Upper lobe of left lung (tissue), 6 donors: Measurements from ENCODE around the gene PIGN. TPM values are rescaled to one million over a fixed set of nuclear protein-coding genes. Genes with fewer than 3 reads are reported as not detected.
A peak's percentile ranks its signal among the peaks of the same experiment; 100 is the strongest.

ENCODE experiments used
- ATAC-seq, 2 donors: fragments of 200-7000 bp; cut with Tn5 transposase; one replicate each; pipeline ENCODE4 v1.9.1; 2022; ENCODE audit warnings: mild to moderate bottlenecking in 2 of 2, moderate library complexity in 2 of 2; ENCODE audit not compliant: low FRiP score in 2 of 2
- DNase-seq, 2 donors: peaks; one replicate each; pipeline ENCODE4 v3.0.0-alpha.2; 2019 to 2020
- H3K27ac ChIP-seq, 4 donors: fragments of 200-600 bp; sonication (generic); one replicate each; pipeline ENCODE4 v1.5.1; 2016 to 2019
- H3K27me3 ChIP-seq, 4 donors: fragments of 200-600 bp; sonication (generic); one replicate each; pipeline ENCODE4 v1.5.1; 2017 to 2019
- H3K36me3 ChIP-seq, 4 donors: fragments of 200-600 bp; sonication (generic); one replicate each; pipeline ENCODE4 v1.5.1; 2016 to 2019
- H3K4me1 ChIP-seq, 4 donors: fragments of 200-600 bp; sonication (generic); one replicate each; pipeline ENCODE4 v1.5.1; 2018 to 2019
- H3K4me3 ChIP-seq, 4 donors: fragments of 200-600 bp; sonication (generic); one replicate each; pipeline ENCODE4 v1.5.1; 2017 to 2019; ENCODE audit warnings: mild to moderate bottlenecking in 2 of 4, moderate library complexity in 1 of 4
- H3K9me3 ChIP-seq, 4 donors: fragments of 200-600 bp; sonication (generic); one replicate each; pipeline ENCODE4 v1.5.1; 2018 to 2019
- EP300 ChIP-seq, 4 donors: sonication (generic); formaldehyde crosslinking; IDR thresholded peaks; one replicate each; pipeline ENCODE4 v1.5.1; 2017; ENCODE audit warnings: antibody characterized with exemption in 4 of 4, control low read depth in 2 of 4
- POLR2A ChIP-seq, 4 donors: fragments of 450-650 bp; IDR thresholded peaks; one replicate each; pipeline ENCODE4 v1.5.1; 2016 to 2017; ENCODE audit warnings: antibody characterized with exemption in 4 of 4, mild to moderate bottlenecking in 2 of 4
- POLR2AphosphoS5 ChIP-seq, 2 donors: sonication (generic); formaldehyde crosslinking; IDR thresholded peaks; one replicate each; pipeline ENCODE4 v1.5.1; 2017; ENCODE audit warnings: antibody characterized with exemption in 2 of 2
- WGBS, 2 donors: methylation state at CpG; one replicate each; pipeline ENCODE4 v1.1.5; 2017 to 2018; 5-methylcytosine and 5-hydroxymethylcytosine counted together
- total RNA-seq, 6 donors: library from RNA; depleted of rRNA in 4 of 6; stranded (reverse); fragments of >200 nt in 4 of 6; gene quantifications; one replicate each; pipeline versions ENCODE4 v1.1.0 to v1.2.1, GENCODE V29; 2016 to 2021
- TF ChIP-seq, protein P1 (sequence below), 6 experiments: fragments of 450-650 bp in 4 of 6; fragments of 200-600 bp in 2 of 6; sonication (generic) in 2 of 6; IDR thresholded peaks; one replicate each; pipeline ENCODE4 v1.5.1; 2016 to 2019; ENCODE audit warnings: antibody characterized with exemption in 6 of 6
- donor health status: DM: no; HTN: no; CAD: no; lungs with moderate emphysema.
- donor health status: DM: no; HTN: yes; CAD: no; lungs with severe emphysema.

PIGN gene
- total RNA-seq, 6 donors from 2014 or later = 16.9 to 36.2 (median 21.7) TPM

DNA sequence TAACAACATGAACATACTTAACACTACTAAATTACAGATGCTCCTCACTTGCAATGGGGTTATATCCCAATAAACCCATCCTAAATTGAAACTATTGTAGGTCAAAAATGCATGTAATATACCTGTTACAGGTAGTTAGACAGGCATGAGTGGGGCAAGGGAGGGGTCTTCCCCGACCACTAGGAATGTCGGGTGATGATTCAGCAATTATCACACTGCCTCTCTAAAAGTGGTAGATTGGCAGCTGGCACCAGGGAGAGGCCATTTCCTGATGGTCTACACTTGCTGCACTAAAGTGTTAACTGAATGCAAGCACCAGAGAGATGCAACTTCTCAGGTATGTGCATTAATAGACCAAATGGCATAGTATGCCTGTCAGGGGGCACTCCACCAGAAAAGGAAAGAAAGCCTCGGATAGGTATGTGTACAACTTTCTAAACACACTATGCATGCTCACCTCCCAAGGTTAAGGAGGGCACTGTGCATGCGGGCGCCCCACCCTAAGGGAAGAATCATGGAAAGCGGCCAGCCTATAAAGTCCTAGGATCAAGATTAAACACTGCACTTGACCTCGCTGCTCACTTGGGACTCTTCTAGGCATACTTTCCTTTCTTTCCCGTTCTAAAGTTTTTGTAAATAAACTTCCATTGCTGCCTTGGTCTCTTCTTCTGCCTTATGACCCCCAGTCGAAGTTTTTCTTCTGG, 35.6 kb downstream of the PIGN start:
- Histone ChIP-seq H3K4me1 (no peaks in the 10 kb centered on the region), H3K4me3 (no peak overlapping the region), H3K9me3 (no peaks in the 10 kb centered on the region), H3K36me3 (peaks cover 0 to 11% (median 2%) of the 10 kb centered on the region in 4 donors), H3K27me3 (no peaks in the 10 kb centered on the region), H3K27ac (no peak overlapping the region)
- DNase-seq (no peak), ATAC-seq (no peak)
- TF ChIP-seq, protein P1, sequence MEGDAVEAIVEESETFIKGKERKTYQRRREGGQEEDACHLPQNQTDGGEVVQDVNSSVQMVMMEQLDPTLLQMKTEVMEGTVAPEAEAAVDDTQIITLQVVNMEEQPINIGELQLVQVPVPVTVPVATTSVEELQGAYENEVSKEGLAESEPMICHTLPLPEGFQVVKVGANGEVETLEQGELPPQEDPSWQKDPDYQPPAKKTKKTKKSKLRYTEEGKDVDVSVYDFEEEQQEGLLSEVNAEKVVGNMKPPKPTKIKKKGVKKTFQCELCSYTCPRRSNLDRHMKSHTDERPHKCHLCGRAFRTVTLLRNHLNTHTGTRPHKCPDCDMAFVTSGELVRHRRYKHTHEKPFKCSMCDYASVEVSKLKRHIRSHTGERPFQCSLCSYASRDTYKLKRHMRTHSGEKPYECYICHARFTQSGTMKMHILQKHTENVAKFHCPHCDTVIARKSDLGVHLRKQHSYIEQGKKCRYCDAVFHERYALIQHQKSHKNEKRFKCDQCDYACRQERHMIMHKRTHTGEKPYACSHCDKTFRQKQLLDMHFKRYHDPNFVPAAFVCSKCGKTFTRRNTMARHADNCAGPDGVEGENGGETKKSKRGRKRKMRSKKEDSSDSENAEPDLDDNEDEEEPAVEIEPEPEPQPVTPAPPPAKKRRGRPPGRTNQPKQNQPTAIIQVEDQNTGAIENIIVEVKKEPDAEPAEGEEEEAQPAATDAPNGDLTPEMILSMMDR (IDR thresholded peaks at IDR 0.05) = no peak
- TF ChIP-seq EP300 (IDR thresholded peaks at IDR 0.05) = no peak
- no peak for TF ChIP-seq POLR2AphosphoS5 (IDR thresholded peaks at IDR 0.05)
- no peak for TF ChIP-seq POLR2A (IDR thresholded peaks at IDR 0.05)
- WGBS, 2 donors = 93 to 94% methylated on average over 9 of the region's 9 CpGs

DNA sequence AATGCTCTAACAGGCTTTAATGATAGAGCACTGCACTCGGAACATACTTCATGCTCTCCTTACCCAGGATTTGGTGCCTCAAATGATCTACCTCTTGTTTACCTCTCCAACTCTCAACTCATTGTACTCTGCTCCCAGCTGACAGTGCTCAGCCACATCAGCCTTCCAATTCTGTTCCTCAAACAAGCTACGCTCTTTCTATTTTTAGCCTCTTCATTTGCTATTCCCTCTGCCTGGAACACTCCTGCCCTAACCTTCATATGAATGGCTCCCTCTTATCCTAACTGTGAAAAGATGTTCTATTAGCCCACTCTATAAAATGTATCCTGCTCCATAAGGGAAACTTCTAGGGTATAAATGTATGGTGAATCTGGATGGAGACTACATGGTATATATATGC, 42.5 kb downstream of the PIGN start:
- no peak for ATAC-seq
- H3K4me3 ChIP-seq = no peak overlapping the region
- no peak for TF ChIP-seq POLR2AphosphoS5 (IDR thresholded peaks at IDR 0.05)
- TF ChIP-seq, protein P1 (IDR thresholded peaks at IDR 0.05) = no peak
- TF ChIP-seq POLR2A (IDR thresholded peaks at IDR 0.05) = no peak
- TF ChIP-seq EP300 (IDR thresholded peaks at IDR 0.05) = no peak
- peaks cover 0 to 29% (median 0%) of the 10 kb centered on the region in 4 donors for H3K36me3 ChIP-seq
- no peak for DNase-seq
- H3K27ac ChIP-seq = no peak overlapping the region
- 94 to 97% methylated on average over 2 of the region's 2 CpGs for WGBS, 2 donors
- no peaks in the 10 kb centered on the region for H3K27me3 ChIP-seq
- no peaks in the 10 kb centered on the region for H3K9me3 ChIP-seq
- H3K4me1 ChIP-seq = no peaks in the 10 kb centered on the region

DNA sequence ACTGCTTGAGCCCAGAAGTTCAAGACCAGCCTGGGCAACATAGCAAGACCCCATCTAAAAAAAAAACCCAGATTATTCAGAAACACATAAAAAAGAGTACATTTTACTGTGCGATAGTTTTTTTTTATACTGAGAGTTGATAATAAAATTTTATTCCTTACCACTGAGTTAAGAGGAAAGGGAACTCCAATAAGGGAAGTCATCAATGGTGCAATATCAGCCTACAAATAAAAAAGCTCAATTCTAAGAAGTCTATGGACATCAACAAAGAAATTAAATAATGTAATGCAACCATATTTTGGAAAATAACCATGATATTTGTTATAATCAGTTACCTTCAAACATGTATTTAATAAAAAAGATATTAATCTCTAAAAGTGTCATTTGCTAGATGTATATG, 46.6 kb downstream of the PIGN start:
- H3K27ac ChIP-seq = no peak overlapping the region
- DNase-seq = no peak

DNA sequence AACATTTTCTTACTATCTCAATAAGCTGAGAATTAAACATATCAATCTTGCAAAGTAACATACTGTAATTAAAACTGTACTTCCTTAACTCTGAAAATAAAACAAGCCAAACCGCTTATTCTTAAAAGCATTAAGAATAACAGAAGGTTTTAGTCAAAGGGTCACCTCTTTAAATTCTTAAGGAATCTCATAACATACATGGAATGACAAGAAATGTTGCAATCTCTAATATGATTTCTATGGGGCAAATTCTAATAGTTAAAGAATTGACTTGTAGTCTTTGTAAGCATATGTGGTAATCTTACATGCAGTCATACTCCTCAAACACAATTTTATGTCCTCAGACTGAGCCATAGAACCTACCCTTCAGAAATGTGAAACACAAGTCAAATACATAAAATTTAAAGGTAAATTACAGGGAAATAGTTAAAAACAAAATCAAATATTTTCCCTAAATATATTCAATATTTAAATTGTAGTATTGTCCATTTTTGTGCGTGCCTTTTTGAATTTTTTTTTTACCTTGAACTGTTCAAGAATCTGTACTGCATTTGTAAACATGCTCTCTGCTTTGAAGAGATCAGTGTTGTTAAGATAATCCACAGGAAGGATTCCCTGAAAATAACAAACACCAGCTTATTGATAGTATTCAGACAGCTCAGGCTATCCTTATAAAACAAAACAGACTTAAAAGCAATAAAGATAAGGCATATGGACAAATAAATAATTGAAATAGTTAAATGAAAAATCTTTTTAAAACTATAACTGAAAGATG, 48.2 kb downstream of the PIGN start:
- Histone ChIP-seq H3K27ac (no peak overlapping the region), H3K9me3 (no peaks in the 10 kb centered on the region), H3K4me1 (no peaks in the 10 kb centered on the region), H3K27me3 (no peaks in the 10 kb centered on the region), H3K4me3 (no peak overlapping the region), H3K36me3 (peaks cover 0 to 18% (median 2%) of the 10 kb centered on the region in 4 donors)
- 43 to 69% methylated on average over 2 of the region's 2 CpGs for WGBS, 2 donors
- DNase-seq (no peak), ATAC-seq (no peak)
- TF ChIP-seq POLR2A (IDR thresholded peaks at IDR 0.05) (no peak), EP300 (IDR thresholded peaks at IDR 0.05) (no peak), POLR2AphosphoS5 (IDR thresholded peaks at IDR 0.05) (no peak)
- TF ChIP-seq, protein P1 (IDR thresholded peaks at IDR 0.05) = no peak

More for the DNA sequence above, 46.6 kb downstream of the PIGN start:
- Histone ChIP-seq H3K27me3 (no peaks in the 10 kb centered on the region), H3K9me3 (no peaks in the 10 kb centered on the region), H3K36me3 (peaks cover 0 to 26% (median 2%) of the 10 kb centered on the region in 4 donors), H3K4me3 (no peak overlapping the region), H3K4me1 (no peaks in the 10 kb centered on the region)
- TF ChIP-seq EP300 (IDR thresholded peaks at IDR 0.05) (no peak), POLR2A (IDR thresholded peaks at IDR 0.05) (no peak), POLR2AphosphoS5 (IDR thresholded peaks at IDR 0.05) (no peak)
- no peak for ATAC-seq
- WGBS, 2 donors = 0 to 90% methylated on average over 1 of the region's 1 CpG

DNA sequence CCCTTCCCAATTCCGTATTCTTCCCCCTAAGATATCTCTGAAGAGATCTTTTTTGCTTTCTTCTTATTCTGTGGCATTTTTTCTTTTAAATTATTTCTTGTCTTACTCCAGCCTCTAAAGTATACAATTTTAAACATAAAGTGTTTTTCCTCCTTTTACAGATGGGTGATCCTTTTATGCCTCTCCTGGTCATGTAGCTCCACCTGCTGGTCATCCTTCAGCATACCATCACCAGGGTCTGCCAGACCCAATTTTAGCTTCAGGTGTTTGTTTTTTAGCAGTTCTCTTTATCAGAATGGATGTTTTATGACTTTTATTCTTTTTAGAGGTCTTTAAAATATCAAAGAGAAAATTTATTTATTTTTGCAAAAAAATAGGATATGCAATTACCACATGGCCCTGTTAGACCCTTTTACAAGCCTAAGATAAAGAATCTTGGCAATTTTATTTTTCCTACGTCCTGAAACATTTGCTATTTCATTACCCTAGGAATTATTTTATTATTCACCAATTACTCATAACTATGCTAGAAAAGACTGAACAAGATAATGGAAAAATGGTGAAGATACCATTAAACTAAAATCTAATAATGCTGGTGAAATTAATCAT, 55.5 kb downstream of the PIGN start:
- DNase-seq (peak in 1 of 2 donors; percentile 27), ATAC-seq (peak in 1 of 2 donors; percentile 80)
- Histone ChIP-seq H3K4me1 (no peaks in the 10 kb centered on the region), H3K36me3 (peaks cover 0 to 3% (median 0%) of the 10 kb centered on the region in 4 donors), H3K9me3 (no peaks in the 10 kb centered on the region), H3K27ac (no peak overlapping the region), H3K27me3 (no peaks in the 10 kb centered on the region), H3K4me3 (no peak overlapping the region)
- TF ChIP-seq POLR2A (IDR thresholded peaks at IDR 0.05) (no peak), POLR2AphosphoS5 (IDR thresholded peaks at IDR 0.05) (no peak)
- TF ChIP-seq, protein P1 (IDR thresholded peaks at IDR 0.05) = peak; percentile 58 to 86 (median 74)
- WGBS, 2 donors = 69 to 91% methylated on average over 2 of the region's 2 CpGs
